Lower leg skin (tissue), 3 donors: ENCODE measurements around the gene TEX264.

Experiments
- CTCF ChIP-seq, 3 donors: fragments of 450-650 bp; IDR thresholded peaks; one replicate each; pipeline ENCODE4 v1.5.1; 2016; ENCODE audit warnings: antibody characterized with exemption in 3 of 3, mild to moderate bottlenecking in 3 of 3, moderate library complexity in 2 of 3
- POLR2A ChIP-seq, 2 donors: fragments of 450-650 bp; IDR thresholded peaks; one replicate each; pipeline ENCODE4 v1.6.1; 2016 to 2017; ENCODE audit warnings: antibody characterized with exemption in 2 of 2, mild to moderate bottlenecking in 1 of 2, moderate library complexity in 1 of 2

GRCh38 chr3:51676102-51676640 is 5.1 kb downstream of the TEX264 start:
- TF ChIP-seq CTCF (IDR thresholded peaks at IDR 0.05): no peak
- TF ChIP-seq POLR2A (IDR thresholded peaks at IDR 0.05): no peak
